MM.1S (cell line): ENCODE results near the gene PPP1CA.

ENCODE experiments used
- CTCF ChIP-seq: fragments of 300-600 bp; sonication (generic); IDR thresholded peaks from 2 replicates; pipeline ENCODE4 v1.5.1; 2016; ENCODE audit warnings: antibody characterized with exemption, low read length, mixed read lengths
- EZH2 ChIP-seq: fragments of 300-600 bp; sonication (generic); optimal IDR thresholded peaks from 2 replicates; pipeline ENCODE3; 2017; ENCODE audit warnings: low read depth, mild to moderate bottlenecking, antibody characterized with exemption, low read length, mixed read lengths

GRCh38 chr11:67349036-67349435 is 52.6 kb downstream of the PPP1CA start:
- TF ChIP-seq EZH2 (no peak), CTCF (no peak)
